ENCODE data around the gene ITGB7. TPM values are rescaled to one million over a fixed set of nuclear protein-coding genes. Genes with fewer than 3 reads are reported as not detected.

ITGB7 gene
- total and polyA plus RNA-seq, 10 of the 15 experiments (the other 5 are each of a cell fraction or from before 2014, with no cell fraction given), result 54.5 to 487 (median 252) TPM

DNA sequence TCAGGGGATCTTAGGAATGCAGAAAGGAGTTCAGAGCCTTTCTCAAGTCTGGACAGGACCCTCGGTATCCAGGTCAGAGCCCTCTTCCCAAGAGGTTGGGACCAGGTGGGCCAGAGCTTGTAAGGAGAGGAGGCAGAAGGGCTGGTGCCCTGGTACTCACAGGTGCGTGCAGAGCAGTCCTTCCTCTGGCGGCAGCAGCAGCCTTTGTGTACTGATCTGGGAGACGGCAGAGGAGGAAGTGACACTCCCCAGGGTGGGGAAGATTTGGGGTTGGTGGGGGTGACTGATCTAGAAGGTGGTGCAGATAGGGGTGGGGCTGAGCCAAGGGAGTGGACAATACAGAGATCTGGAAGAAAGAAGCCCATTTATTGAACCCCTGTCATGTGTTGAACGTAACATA lies at the start of gene ITGB7 (continued):
- TF ChIP-seq REST (IDR thresholded peaks at IDR 0.05; ENCODE audit: low read depth, low read length) (no peak), NR2C2 (IDR thresholded peaks at IDR 0.05; ENCODE audit: borderline replicate concordance, control insufficient read depth, insufficient read length, low read depth) (no peak), ATF3 (IDR thresholded peaks at IDR 0.05; ENCODE audit: borderline replicate concordance, extremely low read depth, low read depth, low read length) (no peak), SMAD5 (IDR thresholded peaks at IDR 0.05; ENCODE audit: low read depth) (peak; percentile 94), ZNF217 (IDR thresholded peaks at IDR 0.05) (no peak), NFIC (IDR thresholded peaks at IDR 0.05; ENCODE audit: low read depth, low read length) (no peak), HCFC1 (IDR thresholded peaks at IDR 0.05; ENCODE audit: low read length) (no peak), JUND (IDR thresholded peaks at IDR 0.05; ENCODE audit: low read depth, low read length) (no peak), SMAD1 (IDR thresholded peaks at IDR 0.05; ENCODE audit: low read depth, partially characterized antibody) (no peak), STAT3 (IDR thresholded peaks at IDR 0.05; ENCODE audit: low read depth, low read length) (no peak), NR2F1 (conservative IDR thresholded peaks at IDR 0.05) (no peak), CHD4 (IDR thresholded peaks at IDR 0.05) (no peak), BHLHE40 (IDR thresholded peaks at IDR 0.05; ENCODE audit: borderline replicate concordance in 1 of 2, low read depth in 2 of 2, low read length in 1 of 2) (peak; percentile 13 to 45; a peak in 1 of 4 replicates), ZZZ3 (IDR thresholded peaks at IDR 0.05; ENCODE audit: control insufficient read depth, insufficient read length, low read depth) (no peak), CEBPZ (IDR thresholded peaks at IDR 0.05; ENCODE audit: low read depth, low read length) (no peak), USF1 (IDR thresholded peaks at IDR 0.05; ENCODE audit: borderline replicate concordance, extremely low read length, insufficient read depth, low read depth, low read length) (no peak), HDAC6 (IDR thresholded peaks at IDR 0.05; ENCODE audit: unreplicated experiment) (no peak), GATAD2B (conservative IDR thresholded peaks at IDR 0.05; ENCODE audit: low read depth) (0 out of 2 replicates have a peak, but pooled peaks have one; percentile 32), RELA (IDR thresholded peaks at IDR 0.05; ENCODE audit: borderline replicate concordance, partially characterized antibody) (no peak)
- TF ChIP-seq, protein P1, sequence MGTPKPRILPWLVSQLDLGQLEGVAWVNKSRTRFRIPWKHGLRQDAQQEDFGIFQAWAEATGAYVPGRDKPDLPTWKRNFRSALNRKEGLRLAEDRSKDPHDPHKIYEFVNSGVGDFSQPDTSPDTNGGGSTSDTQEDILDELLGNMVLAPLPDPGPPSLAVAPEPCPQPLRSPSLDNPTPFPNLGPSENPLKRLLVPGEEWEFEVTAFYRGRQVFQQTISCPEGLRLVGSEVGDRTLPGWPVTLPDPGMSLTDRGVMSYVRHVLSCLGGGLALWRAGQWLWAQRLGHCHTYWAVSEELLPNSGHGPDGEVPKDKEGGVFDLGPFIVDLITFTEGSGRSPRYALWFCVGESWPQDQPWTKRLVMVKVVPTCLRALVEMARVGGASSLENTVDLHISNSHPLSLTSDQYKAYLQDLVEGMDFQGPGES (IDR thresholded peaks at IDR 0.05), result no peak
- TF ChIP-seq, protein P2, sequence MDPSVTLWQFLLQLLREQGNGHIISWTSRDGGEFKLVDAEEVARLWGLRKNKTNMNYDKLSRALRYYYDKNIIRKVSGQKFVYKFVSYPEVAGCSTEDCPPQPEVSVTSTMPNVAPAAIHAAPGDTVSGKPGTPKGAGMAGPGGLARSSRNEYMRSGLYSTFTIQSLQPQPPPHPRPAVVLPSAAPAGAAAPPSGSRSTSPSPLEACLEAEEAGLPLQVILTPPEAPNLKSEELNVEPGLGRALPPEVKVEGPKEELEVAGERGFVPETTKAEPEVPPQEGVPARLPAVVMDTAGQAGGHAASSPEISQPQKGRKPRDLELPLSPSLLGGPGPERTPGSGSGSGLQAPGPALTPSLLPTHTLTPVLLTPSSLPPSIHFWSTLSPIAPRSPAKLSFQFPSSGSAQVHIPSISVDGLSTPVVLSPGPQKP (IDR thresholded peaks at IDR 0.05; ENCODE audit: low read depth, low read length), result no peak

All from GM12878 (cell line).